Gastroesophageal sphincter (tissue), 4 donors: Measurements from ENCODE around the gene AP4S1. TPM values are rescaled to one million over a fixed set of nuclear protein-coding genes. Genes with fewer than 3 reads are reported as not detected.

Source experiments
- ATAC-seq: fragments of 150-250 bp; one replicate; pipeline ENCODE4 v1.9.1; 2016; ENCODE audit warnings: mild to moderate bottlenecking, moderate library complexity
- H3K27ac ChIP-seq, 4 donors: fragments of 200-600 bp; sonication (generic) in 3 of 4; 1 replicate in 3 of 4; 2 replicates in 1 of 4; pipeline ENCODE4 v1.5.1; 2016 to 2019
- H3K27me3 ChIP-seq: fragments of 200-600 bp; sonication (generic); one replicate; pipeline ENCODE4 v1.5.1; 2019
- H3K36me3 ChIP-seq, 2 donors: fragments of 200-600 bp; sonication (generic); one replicate each; pipeline ENCODE4 v1.5.1; 2019; ENCODE audit warnings: control low read depth in 1 of 2
- H3K4me1 ChIP-seq, 3 donors: fragments of 200-600 bp; sonication (generic); 1 replicate in 2 of 3; 2 replicates in 1 of 3; pipeline ENCODE4 v1.5.1; 2016 to 2019; ENCODE audit warnings: control low read depth in 2 of 3
- H3K4me3 ChIP-seq, 2 donors: fragments of 200-600 bp; sonication (generic); one replicate each; pipeline ENCODE4 v1.5.1; 2019; ENCODE audit warnings: mild to moderate bottlenecking in 1 of 2, moderate library complexity in 1 of 2
- H3K9me3 ChIP-seq, 3 donors: fragments of 200-600 bp; sonication (generic); one replicate each; pipeline ENCODE4 v1.5.1; 2017 to 2019; ENCODE audit warnings: control low read depth in 2 of 3
- CTCF ChIP-seq, 4 experiments: fragments of 200-600 bp in 2 of 4; fragments of 450-650 bp in 2 of 4; sonication (generic) in 1 of 4; IDR thresholded peaks; one replicate each; pipeline ENCODE4 v1.5.1; 2017 to 2019; ENCODE audit warnings: antibody characterized with exemption in 4 of 4, mild to moderate bottlenecking in 2 of 4, moderate library complexity in 2 of 4
- EP300 ChIP-seq: sonication (generic); formaldehyde crosslinking; IDR thresholded peaks from one replicate; pipeline ENCODE4 v1.6.1; 2017; ENCODE audit warnings: antibody characterized with exemption, mild to moderate bottlenecking
- POLR2A ChIP-seq, 2 donors: fragments of 450-650 bp; IDR thresholded peaks; one replicate each; pipeline ENCODE4 v1.6.1; 2017; ENCODE audit warnings: antibody characterized with exemption in 2 of 2, mild to moderate bottlenecking in 2 of 2, moderate library complexity in 1 of 2
- POLR2AphosphoS5 ChIP-seq: sonication (generic); formaldehyde crosslinking; IDR thresholded peaks from one replicate; pipeline ENCODE4 v1.6.1; 2017; ENCODE audit warnings: antibody characterized with exemption
- WGBS, 2 donors: methylation state at CpG; one replicate each; pipeline ENCODE4 v1.1.5; 2018; ENCODE audit warnings: low coverage in 1 of 2; 5-methylcytosine and 5-hydroxymethylcytosine counted together
- total RNA-seq, 4 donors: library from RNA; depleted of rRNA; stranded (reverse); fragments of >200 nt; gene quantifications; one replicate each; pipeline ENCODE4 v1.1.0, GENCODE V29; 2016

Gene AP4S1
- total RNA-seq, 4 donors from 2014 or later: 6.6 to 13.3 (median 12.2) TPM

DNA sequence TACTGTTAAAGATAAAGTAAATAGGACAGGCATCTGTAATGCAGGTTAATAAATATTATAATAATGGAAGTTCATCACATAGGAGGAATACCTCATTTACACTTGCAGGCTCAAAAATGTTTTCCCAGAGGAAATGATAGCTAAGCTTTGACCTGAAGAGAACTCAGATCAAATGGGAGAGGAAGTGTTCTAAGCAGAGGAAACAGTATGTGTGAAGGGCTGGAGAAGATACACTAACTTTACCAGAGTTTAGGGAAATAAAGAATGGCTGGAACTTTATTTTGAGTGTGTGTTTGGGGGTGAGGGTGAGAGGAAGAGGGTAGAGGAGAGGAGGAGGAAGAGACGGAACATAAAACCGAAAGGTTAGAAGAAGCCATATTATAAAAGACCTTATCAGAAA, 34.0 kb upstream of the AP4S1 start:
- Histone ChIP-seq H3K36me3 (no peaks in the 10 kb centered on the region), H3K27me3 (no peaks in the 10 kb centered on the region), H3K9me3 (no peaks in the 10 kb centered on the region), H3K4me1 (peaks cover 11 to 88% (median 18%) of the 10 kb centered on the region in 3 donors), H3K27ac (no peak overlapping the region), H3K4me3 (no peak overlapping the region)
- no peak for TF ChIP-seq EP300
- TF ChIP-seq POLR2A (IDR thresholded peaks at IDR 0.05): no peak
- TF ChIP-seq POLR2AphosphoS5: no peak
- TF ChIP-seq CTCF (IDR thresholded peaks at IDR 0.05): no peak
- 46 to 71% methylated on average over 2 of the region's 2 CpGs for WGBS, 2 donors
- ATAC-seq: no peak

DNA sequence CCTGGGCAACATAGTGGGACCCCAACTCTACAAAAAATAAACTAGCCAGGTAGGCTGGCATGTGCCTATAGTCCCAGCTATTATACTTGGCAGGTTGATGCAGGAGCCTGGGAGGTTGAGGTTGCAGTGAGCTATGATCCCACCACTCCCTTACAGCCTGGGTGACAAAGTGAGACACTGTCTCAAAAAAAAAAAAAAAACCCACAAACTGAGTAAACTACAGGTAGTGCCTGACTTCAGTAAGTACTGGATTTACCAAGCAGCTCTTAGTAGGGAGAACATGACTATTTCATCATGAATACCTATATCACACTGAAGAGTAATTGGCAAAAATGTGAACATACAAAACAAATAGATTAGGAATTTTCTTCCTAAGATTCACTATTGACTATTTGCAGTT, 32.4 kb upstream of the AP4S1 start:
- no peak for TF ChIP-seq EP300
- no peak for TF ChIP-seq POLR2A (IDR thresholded peaks at IDR 0.05)
- no peak for TF ChIP-seq CTCF (IDR thresholded peaks at IDR 0.05)
- TF ChIP-seq POLR2AphosphoS5: no peak
- Histone ChIP-seq H3K4me3 (no peak overlapping the region), H3K9me3 (peaks cover 0 to 4% (median 0%) of the 10 kb centered on the region in 3 donors), H3K36me3 (peaks cover 0 to 5% of the 10 kb centered on the region in 2 donors), H3K27me3 (no peaks in the 10 kb centered on the region), H3K4me1 (peaks cover 11 to 81% (median 18%) of the 10 kb centered on the region in 3 donors), H3K27ac (no peak overlapping the region)
- no peak for ATAC-seq

DNA sequence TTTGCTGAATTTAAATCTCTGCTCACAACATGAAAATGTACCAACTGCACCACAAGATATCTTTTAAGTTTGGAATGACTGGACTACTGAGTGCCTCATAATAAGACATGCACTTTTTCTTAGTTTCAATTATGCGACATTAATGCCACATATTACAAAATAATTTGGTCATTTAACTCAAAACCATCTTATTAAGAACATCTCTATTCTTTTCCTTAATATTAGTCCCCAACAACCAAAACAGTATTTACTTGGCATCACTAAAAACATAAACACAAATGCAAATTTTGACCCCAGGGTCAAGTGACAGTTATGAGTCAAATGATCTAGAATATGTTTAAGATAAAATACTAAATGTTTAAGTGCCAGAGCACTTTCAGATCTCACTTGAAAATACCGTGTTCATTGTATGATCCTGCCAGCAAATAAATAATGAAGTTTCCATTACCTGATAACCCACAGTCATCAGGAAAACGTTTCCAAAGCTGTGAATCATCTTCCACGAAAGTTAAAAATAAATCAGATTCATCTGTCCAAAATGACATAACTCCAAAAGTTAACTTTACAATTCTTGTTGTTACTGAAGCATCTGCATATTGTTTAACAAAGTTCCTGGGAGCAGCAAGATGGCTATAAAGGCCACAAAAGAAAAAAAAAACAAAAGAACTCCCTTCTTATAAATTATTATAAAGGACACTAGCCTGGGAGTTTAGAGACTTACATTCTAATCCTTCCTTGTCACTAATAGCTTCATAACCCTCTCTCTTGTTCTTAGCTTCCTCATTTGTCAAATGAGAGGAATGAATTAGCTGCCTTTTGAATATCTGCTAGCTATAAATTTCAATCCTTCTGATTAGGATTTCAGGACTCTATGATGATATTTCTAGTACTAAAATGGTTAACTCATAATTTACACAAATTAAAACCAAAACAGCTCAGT, 30.5 kb upstream of the AP4S1 start:
- 1 to 2% methylated on average over 4 of the region's 4 CpGs for WGBS, 2 donors
- Histone ChIP-seq H3K4me1 (peaks cover 7 to 79% (median 18%) of the 10 kb centered on the region in 3 donors), H3K9me3 (peaks cover 0 to 12% (median 0%) of the 10 kb centered on the region in 3 donors), H3K27ac (peak overlapping the region; percentile 7 to 55 (median 22)), H3K4me3 (no peak overlapping the region), H3K36me3 (peaks cover 0 to 10% of the 10 kb centered on the region in 2 donors), H3K27me3 (no peaks in the 10 kb centered on the region)
- TF ChIP-seq EP300 (no peak), POLR2AphosphoS5 (no peak), POLR2A (IDR thresholded peaks at IDR 0.05) (no peak), CTCF (IDR thresholded peaks at IDR 0.05) (no peak)
- ATAC-seq: no peak

GRCh38 chr14:30995689-30996088, 29.8 kb upstream of the AP4S1 start:
- Histone ChIP-seq H3K4me3 (no peak overlapping the region), H3K27me3 (no peaks in the 10 kb centered on the region), H3K9me3 (peaks cover 0 to 12% (median 0%) of the 10 kb centered on the region in 3 donors), H3K4me1 (peaks cover 7 to 79% (median 19%) of the 10 kb centered on the region in 3 donors), H3K36me3 (peaks cover 0 to 10% of the 10 kb centered on the region in 2 donors), H3K27ac (peak overlapping the region in 2 of 4 donors; percentile 7 to 12)
- TF ChIP-seq POLR2A (IDR thresholded peaks at IDR 0.05) (no peak), POLR2AphosphoS5 (no peak), CTCF (IDR thresholded peaks at IDR 0.05) (no peak), EP300 (no peak)
- no peak for ATAC-seq
- WGBS, 2 donors: 31 to 66% methylated on average over 2 to 3 of the region's 3 CpGs
